ENCODE data around the gene MUC6.

Gene MUC6

GRCh38 chr11:985406-985805 lies 51.1 kb downstream of the MUC6 start:
- no peak overlapping the region for H3K4me3 ChIP-seq (ENCODE audit: low read depth, low read length)
- TF ChIP-seq CTCF (IDR thresholded peaks at IDR 0.05; ENCODE audit: borderline replicate concordance, insufficient read depth, low read depth, low read length): no peak

GRCh38 chr11:984546-984945 lies 52.0 kb downstream of the MUC6 start:
- no peak for TF ChIP-seq CTCF (IDR thresholded peaks at IDR 0.05; ENCODE audit: borderline replicate concordance, insufficient read depth, low read depth, low read length)
- H3K4me3 ChIP-seq (ENCODE audit: low read depth, low read length): no peak overlapping the region

GRCh38 chr11:981764-982163 lies 54.8 kb downstream of the MUC6 start:
- no peak for TF ChIP-seq CTCF (IDR thresholded peaks at IDR 0.05; ENCODE audit: borderline replicate concordance, insufficient read depth, low read depth, low read length)
- H3K4me3 ChIP-seq (ENCODE audit: low read depth, low read length): no peak overlapping the region

- TF ChIP-seq CTCF (IDR thresholded peaks at IDR 0.05; ENCODE audit: borderline replicate concordance, insufficient read depth, low read depth, low read length): no peak
Measured at GRCh38 chr11:980438-981357, 55.8 kb downstream of the MUC6 start.

GRCh38 chr11:978781-979180 lies 57.7 kb downstream of the MUC6 start:
- no peak for TF ChIP-seq CTCF (IDR thresholded peaks at IDR 0.05; ENCODE audit: borderline replicate concordance, insufficient read depth, low read depth, low read length)
- H3K4me3 ChIP-seq (ENCODE audit: low read depth, low read length): no peak overlapping the region

More at GRCh38 chr11:980438-981357, 55.8 kb downstream of the MUC6 start:
- H3K4me3 ChIP-seq (ENCODE audit: low read depth, low read length): no peak overlapping the region

GRCh38 chr11:977830-978720 lies 58.4 kb downstream of the MUC6 start:
- TF ChIP-seq CTCF (IDR thresholded peaks at IDR 0.05; ENCODE audit: borderline replicate concordance, insufficient read depth, low read depth, low read length): no peak
- no peak overlapping the region for H3K4me3 ChIP-seq (ENCODE audit: low read depth, low read length)
